OCI-LY1 (cell line): ENCODE data around the gene FAM53A.

Experiments used
- H2AFZ ChIP-seq: fragments of 200-600 bp; sonication (generic), shearing (Covaris generic); 2 replicates; pipeline ENCODE4 v1.6.0; 2014; ENCODE audit warnings: antibody characterized with exemption, mild to moderate bottlenecking, low read length
- H3F3A ChIP-seq: fragments of 200-600 bp; sonication (generic), shearing (Covaris generic); 2 replicates; pipeline ENCODE4 v1.6.0; 2014; ENCODE audit warnings: mild to moderate bottlenecking, antibody characterized with exemption, low read length, moderate library complexity; ENCODE audit not compliant: insufficient read depth
- H3K27ac ChIP-seq: fragments of 200-600 bp; sonication (generic); 2 replicates; pipeline ENCODE4 v1.5.1; 2014; ENCODE audit warnings: low read length, mixed run types, mild to moderate bottlenecking, low read depth; ENCODE audit not compliant: poor library complexity, severe bottlenecking
- H3K27me3 ChIP-seq: fragments of 200-600 bp; sonication (generic); 2 replicates; pipeline ENCODE4 v1.6.0; 2014; ENCODE audit warnings: antibody characterized with exemption, mild to moderate bottlenecking, low read length, moderate library complexity; ENCODE audit not compliant: insufficient read depth
- H3K36me3 ChIP-seq: fragments of 200-600 bp; sonication (generic); 2 replicates; pipeline ENCODE4 v1.6.1; 2014; ENCODE audit warnings: mild to moderate bottlenecking, antibody characterized with exemption, low read length, moderate library complexity, mixed read lengths; ENCODE audit not compliant: insufficient read depth
- H3K4me1 ChIP-seq: fragments of 200-600 bp; sonication (generic); 2 replicates; pipeline ENCODE4 v1.5.1; 2014; ENCODE audit warnings: mild to moderate bottlenecking, low read length, moderate library complexity; ENCODE audit not compliant: insufficient read depth, severe bottlenecking
- H3K4me2 ChIP-seq: fragments of 200-600 bp; sonication (generic), shearing (Covaris generic); 2 replicates; pipeline ENCODE4 v1.6.1; 2014; ENCODE audit warnings: low read length
- H3K4me3 ChIP-seq: fragments of 200-600 bp; sonication (generic); 2 replicates; pipeline ENCODE4 v1.5.1; 2014; ENCODE audit warnings: low read length, low read depth, mild to moderate bottlenecking, mixed read lengths; ENCODE audit not compliant: poor library complexity, severe bottlenecking
- H3K79me2 ChIP-seq: fragments of 200-600 bp; shearing (Covaris generic); 2 replicates; pipeline ENCODE4 v1.6.1; 2016; ENCODE audit warnings: mixed run types, low read length, mixed read lengths; ENCODE audit not compliant: insufficient read depth
- H3K9ac ChIP-seq: fragments of 200-600 bp; sonication (generic), shearing (Covaris generic); 2 replicates; pipeline ENCODE4 v1.6.1; 2014; ENCODE audit warnings: mild to moderate bottlenecking, low read length, mixed read lengths
- H3K9me2 ChIP-seq: fragments of 200-600 bp; sonication (generic), shearing (Covaris generic); 2 replicates; pipeline ENCODE4 v1.6.1; 2014; ENCODE audit warnings: low read depth, mild to moderate bottlenecking, low read length, mixed read lengths
- H3K9me3 ChIP-seq: fragments of 200-600 bp; shearing (Covaris generic); 2 replicates; pipeline ENCODE4 v1.6.1; 2014; ENCODE audit warnings: low read length, mixed read lengths
- H4K20me1 ChIP-seq: fragments of 200-600 bp; sonication (generic), shearing (Covaris generic); 2 replicates; pipeline ENCODE4 v1.6.0; 2016; ENCODE audit warnings: mild to moderate bottlenecking, low read length; ENCODE audit not compliant: insufficient read depth
- EZH2 ChIP-seq: fragments of 200-600 bp; sonication (generic), shearing (Covaris generic); IDR thresholded peaks from 2 replicates; pipeline ENCODE4 v1.8.0; 2017; ENCODE audit warnings: borderline replicate concordance, mixed run types, mild to moderate bottlenecking, antibody characterized with exemption, low read length, moderate library complexity, mixed read lengths
- TF ChIP-seq, protein P1 (sequence below): fragments of 200-600 bp; sonication (generic), shearing (Covaris generic); IDR thresholded peaks from 2 replicates; pipeline ENCODE4 v1.5.1; 2017; ENCODE audit warnings: mild to moderate bottlenecking, antibody characterized with exemption, low read length, moderate library complexity, mixed read lengths

Gene FAM53A, protein sequence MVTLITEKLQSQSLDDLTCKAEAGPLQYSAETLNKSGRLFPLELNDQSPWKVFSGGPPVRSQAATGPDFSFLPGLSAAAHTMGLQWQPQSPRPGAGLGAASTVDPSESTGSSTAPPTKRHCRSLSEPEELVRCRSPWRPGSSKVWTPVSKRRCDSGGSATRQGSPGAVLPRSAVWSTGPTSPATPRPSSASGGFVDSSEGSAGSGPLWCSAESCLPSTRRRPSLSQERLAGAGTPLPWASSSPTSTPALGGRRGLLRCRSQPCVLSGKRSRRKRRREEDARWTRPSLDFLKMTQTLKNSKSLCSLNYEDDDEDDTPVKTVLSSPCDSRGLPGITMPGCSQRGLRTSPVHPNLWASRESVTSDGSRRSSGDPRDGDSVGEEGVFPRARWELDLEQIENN

DNA sequence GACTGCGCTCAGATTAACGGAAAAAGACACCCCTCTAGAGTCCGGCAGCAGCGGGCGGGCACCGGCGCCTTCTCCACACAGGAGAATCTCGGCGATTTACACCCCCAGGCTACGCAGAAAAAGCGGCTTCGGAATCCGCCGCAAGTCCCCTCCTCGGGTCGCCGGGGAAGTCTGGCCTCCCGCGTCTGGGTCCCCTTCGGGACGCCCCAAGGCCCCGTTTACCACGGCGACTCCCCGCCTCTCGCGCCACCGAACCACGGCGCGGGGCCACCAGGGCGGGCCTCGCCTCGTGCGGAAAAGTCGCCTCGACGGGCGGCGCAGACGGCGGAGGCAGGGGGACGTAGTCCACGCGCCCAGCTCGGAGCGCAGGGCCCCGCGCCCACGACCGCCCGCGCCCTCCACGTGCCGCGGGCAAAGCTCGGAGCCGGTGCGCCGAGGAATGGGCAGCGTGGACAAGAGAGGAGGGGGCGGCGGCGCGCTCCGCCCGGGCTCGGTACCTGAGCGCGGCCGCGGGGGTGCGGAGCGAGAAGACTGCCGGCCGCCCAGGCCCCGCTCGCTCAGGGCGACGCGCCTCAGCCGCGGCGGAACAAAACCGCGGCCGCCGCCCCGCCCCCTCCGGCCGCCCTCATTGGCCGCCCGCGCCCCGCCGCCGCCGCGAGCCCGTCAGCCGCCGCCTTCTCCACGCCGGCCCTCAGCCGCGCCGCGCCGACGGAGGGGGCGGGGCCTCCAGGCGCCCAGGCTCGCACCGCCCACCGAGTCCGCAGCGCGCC, at the start of gene FAM53A:
Gene FAM53A (minus strand): TSS at position 578 of the 770 bp plus-strand sequence. CDS start 15,572 bp downstream, outside the sequence.
- Histone ChIP-seq H3K9ac (peak within 1 kb of the TSS; percentile 54; the same call in 1 of the 2 replicates), H3K27me3 (no peaks in the 10 kb centered on the region), H3K9me2 (no peaks in the 10 kb centered on the region), H3K4me3 (peak within 1 kb of the TSS; percentile 59), H3F3A (no peaks in the 10 kb centered on the region), H3K9me3 (no peaks in the 10 kb centered on the region), H3K79me2 (no peaks in the 10 kb centered on the region), H3K36me3 (no peaks in the 10 kb centered on the region), H3K4me1 (peaks cover 15% of the 10 kb centered on the region), H2AFZ (no peak within 1 kb of the TSS), H3K27ac (no peak within 1 kb of the TSS), H3K4me2 (peak within 1 kb of the TSS; percentile 76), H4K20me1 (no peaks in the 10 kb centered on the region)
- no peak for TF ChIP-seq EZH2
- TF ChIP-seq, protein P1, sequence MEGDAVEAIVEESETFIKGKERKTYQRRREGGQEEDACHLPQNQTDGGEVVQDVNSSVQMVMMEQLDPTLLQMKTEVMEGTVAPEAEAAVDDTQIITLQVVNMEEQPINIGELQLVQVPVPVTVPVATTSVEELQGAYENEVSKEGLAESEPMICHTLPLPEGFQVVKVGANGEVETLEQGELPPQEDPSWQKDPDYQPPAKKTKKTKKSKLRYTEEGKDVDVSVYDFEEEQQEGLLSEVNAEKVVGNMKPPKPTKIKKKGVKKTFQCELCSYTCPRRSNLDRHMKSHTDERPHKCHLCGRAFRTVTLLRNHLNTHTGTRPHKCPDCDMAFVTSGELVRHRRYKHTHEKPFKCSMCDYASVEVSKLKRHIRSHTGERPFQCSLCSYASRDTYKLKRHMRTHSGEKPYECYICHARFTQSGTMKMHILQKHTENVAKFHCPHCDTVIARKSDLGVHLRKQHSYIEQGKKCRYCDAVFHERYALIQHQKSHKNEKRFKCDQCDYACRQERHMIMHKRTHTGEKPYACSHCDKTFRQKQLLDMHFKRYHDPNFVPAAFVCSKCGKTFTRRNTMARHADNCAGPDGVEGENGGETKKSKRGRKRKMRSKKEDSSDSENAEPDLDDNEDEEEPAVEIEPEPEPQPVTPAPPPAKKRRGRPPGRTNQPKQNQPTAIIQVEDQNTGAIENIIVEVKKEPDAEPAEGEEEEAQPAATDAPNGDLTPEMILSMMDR = no peak

DNA sequence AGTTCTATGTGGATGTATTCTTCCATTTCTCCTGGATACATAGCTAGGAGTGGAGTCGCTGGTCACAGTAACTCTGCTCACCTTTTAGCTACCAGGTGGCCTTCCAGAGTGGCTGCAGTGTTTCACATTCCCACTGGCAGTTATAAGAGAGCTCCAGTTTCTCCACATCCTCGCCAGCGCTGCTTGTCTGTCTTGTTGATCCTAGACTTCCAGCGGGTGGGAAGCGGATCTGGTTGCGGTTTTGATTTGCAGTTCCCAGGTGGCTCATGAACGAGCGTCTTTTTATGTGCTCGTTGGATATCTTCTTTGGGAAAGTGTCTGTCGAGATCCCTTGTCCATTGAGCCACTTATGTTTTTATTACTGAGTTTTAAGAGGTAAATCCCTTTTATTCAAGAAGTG, 48.8 kb upstream of the FAM53A start:
- H3K4me2 ChIP-seq = no peak overlapping the region
- H3K79me2 ChIP-seq = no peaks in the 10 kb centered on the region
- no peak overlapping the region for H2AFZ ChIP-seq
- H3K9me3 ChIP-seq = no peaks in the 10 kb centered on the region
- TF ChIP-seq, protein P1 = no peak
- no peak for TF ChIP-seq EZH2
- no peaks in the 10 kb centered on the region for H3F3A ChIP-seq
- no peak overlapping the region for H3K9ac ChIP-seq
- no peaks in the 10 kb centered on the region for H4K20me1 ChIP-seq
- H3K27me3 ChIP-seq = no peaks in the 10 kb centered on the region
- no peak overlapping the region for H3K27ac ChIP-seq
- H3K36me3 ChIP-seq = peaks cover 97% of the 10 kb centered on the region
- H3K9me2 ChIP-seq = no peaks in the 10 kb centered on the region
- no peak overlapping the region for H3K4me3 ChIP-seq
- no peaks in the 10 kb centered on the region for H3K4me1 ChIP-seq

DNA sequence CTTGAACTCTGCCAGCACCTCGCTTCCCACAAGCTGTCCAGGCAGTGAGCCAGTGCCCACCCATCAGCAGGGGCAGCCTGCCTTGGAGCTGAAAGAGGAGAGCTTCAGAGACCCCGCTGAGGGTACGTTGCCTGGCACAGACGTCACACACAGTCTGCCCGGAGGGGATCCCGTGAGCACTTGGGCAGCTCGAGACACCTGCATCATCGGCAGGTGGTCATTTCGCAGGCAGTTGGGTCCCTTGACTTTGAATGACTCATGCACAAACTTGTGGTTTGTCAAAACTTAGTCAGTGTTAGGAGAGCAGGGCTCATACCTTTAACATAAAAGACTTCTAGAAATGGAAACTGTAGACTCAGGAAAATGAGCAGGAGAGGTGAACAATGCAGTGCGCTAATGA, 47.1 kb upstream of the FAM53A start:
- Histone ChIP-seq H3K4me1 (peaks cover 3% of the 10 kb centered on the region), H3K4me3 (no peak overlapping the region), H3K4me2 (no peak overlapping the region), H3K9me2 (no peaks in the 10 kb centered on the region), H3K79me2 (no peaks in the 10 kb centered on the region), H3K9ac (no peak overlapping the region), H3K27me3 (no peaks in the 10 kb centered on the region), H3K36me3 (peaks cover 97% of the 10 kb centered on the region), H3K9me3 (no peaks in the 10 kb centered on the region), H4K20me1 (no peaks in the 10 kb centered on the region), H2AFZ (no peak overlapping the region), H3F3A (no peaks in the 10 kb centered on the region), H3K27ac (no peak overlapping the region)
- no peak for TF ChIP-seq EZH2
- TF ChIP-seq, protein P1 = no peak
